Activated B cell treated with CpG ODN at 0.5 μM for 24 hours (primary cell): ENCODE results near the gene SEC61A1. TPM values are rescaled to one million over a fixed set of nuclear protein-coding genes. Genes with fewer than 3 reads are reported as not detected.
A peak's percentile ranks its signal among the peaks of the same experiment; 100 is the strongest.

Experiments used
- ATAC-seq: fragments of 200-7000 bp; cut with Tn5 transposase; one replicate; pipeline ENCODE4 v1.10.0; 2021; ENCODE audit warnings: low read depth, mild to moderate bottlenecking, moderate library complexity
- CTCF ChIA-PET: fragments of 350-600 bp; sonication (Branson Sonifier 250); formaldehyde crosslinking; loops from one replicate; lab custom pipeline; 2021; ENCODE audit warnings: antibody characterized with exemption; lab: Charles Lee
- POLR2A ChIA-PET: fragments of 350-600 bp; sonication (Branson Sonifier 250); formaldehyde crosslinking; loops from one replicate; lab custom pipeline; 2021; ENCODE audit warnings: antibody characterized with exemption; lab: Charles Lee
- DNase-seq: peaks from one replicate; pipeline ENCODE4 v3.0.0; 2022
- H3K27ac Mint-ChIP-seq: one replicate; pipeline ENCODE4 v1.8.0; 2020; ENCODE audit warnings: mixed read lengths
- H3K27me3 Mint-ChIP-seq: one replicate; pipeline ENCODE4 v1.8.0; 2021; ENCODE audit warnings: mixed read lengths
- H3K36me3 Mint-ChIP-seq: one replicate; pipeline ENCODE4 v1.8.0; 2021; ENCODE audit warnings: low read depth, mixed read lengths
- H3K4me1 Mint-ChIP-seq: one replicate; pipeline ENCODE4 v1.8.0; 2021; ENCODE audit warnings: mixed read lengths
- H3K4me3 Mint-ChIP-seq: one replicate; pipeline ENCODE4 v1.8.0; 2020; ENCODE audit warnings: mild to moderate bottlenecking, mixed read lengths
- H3K9me3 Mint-ChIP-seq: one replicate; pipeline ENCODE4 v1.8.0; 2020; ENCODE audit warnings: mixed read lengths
- CTCF ChIP-seq: fragments of 200-600 bp; IDR thresholded peaks from one replicate; pipeline ENCODE4 v1.8.0; 2022; ENCODE audit warnings: antibody characterized with exemption, mild to moderate bottlenecking
- intact Hi-C: fragments of 100-400 bp; cut with micrococcal nuclease; formaldehyde crosslinking; loops from one replicate; pipeline ENCODE4 v1.15.1; 2024
- total RNA-seq: library from RNA; stranded (reverse); gene quantifications from 2 replicates; pipeline ENCODE4 v1.2.3, GENCODE V29; 2022

The SEC61A1 gene
- total RNA-seq, 1 donor from 2014 or later = 84.0 TPM

- H3K9me3 Mint-ChIP-seq = no peaks in the 10 kb centered on the region
- POLR2A ChIA-PET = interaction anchor here (2.0 kb wide), 1 partner anchor 9 kb away, joined by 11 read pairs; the partner anchor contains the start of gene RUVBL1
- TF ChIP-seq CTCF = no peak
- CTCF ChIA-PET = no interaction called here
- no peaks in the 10 kb centered on the region for H3K27me3 Mint-ChIP-seq
- DNase-seq (no peak), ATAC-seq (peak; percentile 31)
- H3K36me3 Mint-ChIP-seq = peaks cover 65% of the 10 kb centered on the region
- peaks cover 27% of the 10 kb centered on the region for H3K4me1 Mint-ChIP-seq
- peak overlapping the region; percentile 48 for H3K4me3 Mint-ChIP-seq
- H3K27ac Mint-ChIP-seq = peak overlapping the region; percentile 25
- intact Hi-C loops = no loop called here
These were observed 61.9 kb downstream of the SEC61A1 start for GRCh38 chr3:128113817-128114794.

Other genes starting within 250 kb of the SEC61A1 start
- 16.7 and 19.1 TPM in 2 replicates for gene MGLL, start 229.9 kb upstream of the SEC61A1 start, total RNA-seq
- gene KBTBD12, start 137.2 kb upstream of the SEC61A1 start, total RNA-seq = 0.16 and 0.20 TPM in 2 replicates
- gene RUVBL1, start 71.4 kb downstream of the SEC61A1 start, total RNA-seq = 44.8 and 46.6 TPM in 2 replicates
- 20.0 and 21.3 TPM in 2 replicates for gene EEFSEC, start 101.0 kb downstream of the SEC61A1 start, total RNA-seq